ENCODE measurements around the gene PRSS37. TPM values are rescaled to one million over a fixed set of nuclear protein-coding genes. Genes with fewer than 3 reads are reported as not detected.

The PRSS37 gene
- total and polyA plus RNA-seq, 2 of the 8 experiments (the other 6 are each of a cell fraction or from before 2014, with no cell fraction given) = not detected

DNA sequence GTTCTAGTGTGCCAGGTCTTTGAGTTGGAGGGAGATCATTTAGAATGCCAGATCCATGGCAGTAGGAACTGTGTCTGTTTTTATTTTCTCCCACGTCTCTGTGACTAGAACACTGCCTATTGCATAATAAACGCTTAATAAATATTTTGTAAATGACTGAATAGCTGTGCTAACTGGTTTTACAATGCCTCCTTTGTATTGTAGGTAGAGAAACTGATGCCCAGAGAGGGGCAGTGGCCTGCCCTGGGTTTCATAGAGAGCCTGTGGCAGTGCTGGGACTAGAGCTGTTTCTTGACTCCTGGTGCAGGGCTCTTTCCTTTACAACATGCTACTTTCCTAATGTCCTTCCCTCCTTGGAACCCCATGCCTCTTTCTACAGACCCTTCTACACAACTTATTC, 48.8 kb downstream of the PRSS37 start:
- no peak overlapping the region for H3K27ac ChIP-seq (ENCODE audit: low read depth, low read length)
- no peaks in the 10 kb centered on the region for H3K9me3 ChIP-seq (ENCODE audit: insufficient read depth in 2 of 2, low read depth in 1 of 2, low read length in 1 of 2)
- DNase-seq (ENCODE audit: low read depth in 1 of 2, low spot score in 2 of 2) (no peak), FAIRE-seq (no peak)
- H2AFZ ChIP-seq (ENCODE audit: low read length) = no peak overlapping the region
- H4K8ac ChIP-seq (ENCODE audit: extremely low read depth, insufficient read depth, low read length) = no peak overlapping the region
- H3K9ac ChIP-seq (replicated peaks in 1 of 4; ENCODE audit: extremely low read depth in 1 of 4, low read depth in 3 of 4, low read length in 3 of 4) = no peak overlapping the region
- H3K4me2 ChIP-seq (ENCODE audit: insufficient read depth in 1 of 2, low read depth in 2 of 2, low read length in 2 of 2) = no peak overlapping the region
- H3K36me3 ChIP-seq (ENCODE audit: control insufficient read depth in 2 of 4, insufficient read depth in 4 of 4, low read length in 3 of 4) = peaks cover 0 to 19% (median 6%) of the 10 kb centered on the region in 4 experiments; a peak in 3 of 8 replicates
- no peak overlapping the region for H3K23ac ChIP-seq (ENCODE audit: insufficient read length)
- no peak overlapping the region for H3K4me3 ChIP-seq (ENCODE audit: extremely low read depth in 1 of 4, insufficient read depth in 2 of 4, low read depth in 3 of 4, low read length in 4 of 4)
- H3K79me2 ChIP-seq (ENCODE audit: control insufficient read depth in 1 of 2, insufficient read depth in 2 of 2, low read length in 2 of 2) = no peaks in the 10 kb centered on the region
- H4K20me1 ChIP-seq (replicated peaks in 1 of 2; ENCODE audit: control insufficient read depth in 1 of 2, insufficient read depth in 2 of 2, low read length in 2 of 2) = no peaks in the 10 kb centered on the region
- no peak overlapping the region for H4K5ac ChIP-seq (ENCODE audit: insufficient read length, low read depth, low read length)
- H2BK5ac ChIP-seq (ENCODE audit: low read depth, low read length) = no peak overlapping the region
- H2BK12ac ChIP-seq (ENCODE audit: low read depth, low read length) = no peak overlapping the region
- no peak overlapping the region for H2AK5ac ChIP-seq (ENCODE audit: low read depth, low read length)
- H3K27me3 ChIP-seq (replicated peaks in 1 of 4; ENCODE audit: control insufficient read depth in 3 of 4, extremely low read depth in 1 of 4, insufficient read depth in 3 of 4, low read length in 3 of 4) = no peaks in the 10 kb centered on the region
- no peak overlapping the region for H2BK20ac ChIP-seq (ENCODE audit: low read length)
- POLR2A ChIA-PET (ENCODE audit: partially characterized antibody) = no interaction called here
- no peaks in the 10 kb centered on the region for H3K23me2 ChIP-seq (ENCODE audit: low read depth, low read length)
- H2BK120ac ChIP-seq (replicated peaks; ENCODE audit: low read depth, low read length) = no peak overlapping the region
- H3K79me1 ChIP-seq (ENCODE audit: low read depth, low read length) = no peaks in the 10 kb centered on the region
- CTCF ChIA-PET (ENCODE audit: partially characterized antibody) = interaction anchor here (0.7 kb wide), 1 partner anchor 31 kb away, joined by 3 read pairs; no protein-coding TSS in a partner anchor
- H2BK15ac ChIP-seq (ENCODE audit: low read length) = no peak overlapping the region
- no peak overlapping the region for H3K18ac ChIP-seq (ENCODE audit: extremely low read depth, low read length)
- WGBS, 2 experiments (ENCODE audit: extremely low coverage in 1 of 2, insufficient coverage in 1 of 2, insufficient read length in 1 of 2, insufficient replicate concordance in 2 of 2, low coverage in 1 of 2, low lambda C conversion rate in 2 of 2, missing lambda C conversion rate in 1 of 2) = 86% methylated on average over 2 of the region's 2 CpGs; no CpG with 5 or more reads in 1 of the 2 experiments
- no peaks in the 10 kb centered on the region for H3K4me1 ChIP-seq (replicated peaks in 1 of 4; ENCODE audit: control insufficient read depth in 3 of 4, insufficient read depth in 4 of 4, low read length in 3 of 4)
- H3K56ac ChIP-seq (replicated peaks; ENCODE audit: insufficient read length, low read depth, low read length) = no peak overlapping the region
- H3K14ac ChIP-seq (ENCODE audit: insufficient read length) = no peak overlapping the region
- no peak overlapping the region for H3K4ac ChIP-seq (replicated peaks; ENCODE audit: insufficient read length, low read depth, low read length)
- no peak overlapping the region for H4K91ac ChIP-seq (replicated peaks; ENCODE audit: insufficient read length, low read length)
- TF ChIP-seq RNF2 (IDR thresholded peaks at IDR 0.05; ENCODE audit: borderline replicate concordance, low read depth, low read length, missing control alignments, poor library complexity, severe bottlenecking) (no peak), KDM1A (IDR thresholded peaks at IDR 0.05; ENCODE audit: borderline replicate concordance, low read length) (no peak), SUZ12 (IDR thresholded peaks at IDR 0.05; ENCODE audit: low read length) (no peak), BRCA1 (IDR thresholded peaks at IDR 0.05; ENCODE audit: low read depth, low read length) (no peak), BACH1 (IDR thresholded peaks at IDR 0.05; ENCODE audit: low read length) (no peak), PHF8 (conservative IDR thresholded peaks at IDR 0.05; ENCODE audit: low read depth, low read length) (no peak), SRF (IDR thresholded peaks at IDR 0.05; ENCODE audit: low read depth, low read length) (no peak), CBX8 (IDR thresholded peaks at IDR 0.05; ENCODE audit: borderline replicate concordance, low read depth, low read length) (no peak), SIX5 (IDR thresholded peaks at IDR 0.05; ENCODE audit: low read depth, low read length) (no peak), BCL11A (IDR thresholded peaks at IDR 0.05; ENCODE audit: low read depth in 2 of 2, low read length in 2 of 2) (no peak), ZNF274 (IDR thresholded peaks at IDR 0.05; ENCODE audit: borderline replicate concordance, extremely low read depth, low read length) (no peak), RBBP5 (IDR thresholded peaks at IDR 0.05; ENCODE audit: borderline replicate concordance, low read depth, low read length) (no peak), SAP30 (IDR thresholded peaks at IDR 0.05; ENCODE audit: insufficient read depth, insufficient replicate concordance, low read length) (no peak)
- TF ChIP-seq, protein P1, sequence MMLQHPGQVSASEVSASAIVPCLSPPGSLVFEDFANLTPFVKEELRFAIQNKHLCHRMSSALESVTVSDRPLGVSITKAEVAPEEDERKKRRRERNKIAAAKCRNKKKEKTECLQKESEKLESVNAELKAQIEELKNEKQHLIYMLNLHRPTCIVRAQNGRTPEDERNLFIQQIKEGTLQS (IDR thresholded peaks at IDR 0.05; ENCODE audit: insufficient read depth, low read depth, low read length) = no peak
